ENCODE results near the gene TTLL13. TPM values are rescaled to one million over a fixed set of nuclear protein-coding genes. Genes with fewer than 3 reads are reported as not detected.

Gene TTLL13
- polyA plus RNA-seq, 1 donor from 2014 or later: 0.33 TPM

- Histone ChIP-seq H3K4me3 (ENCODE audit: low read length) (no peak overlapping the region), H3K36me3 (ENCODE audit: insufficient read depth, low read length) (no peaks in the 10 kb centered on the region), H3F3A (ENCODE audit: insufficient read depth, low read length, poor library complexity, severe bottlenecking) (no peaks in the 10 kb centered on the region), H3K79me2 (replicated peaks; ENCODE audit: insufficient read depth, low read length) (no peaks in the 10 kb centered on the region), H3K4me2 (ENCODE audit: low read length) (no peak overlapping the region), H2AFZ (ENCODE audit: low read depth, low read length) (no peak overlapping the region), H3K27ac (ENCODE audit: low read length) (no peak overlapping the region), H3K9me2 (ENCODE audit: insufficient read depth, low read length) (no peaks in the 10 kb centered on the region), H4K20me1 (ENCODE audit: insufficient read depth) (no peaks in the 10 kb centered on the region), H3K9ac (ENCODE audit: low read length) (no peak overlapping the region), H3K27me3 (ENCODE audit: insufficient read depth, low read depth, low read length) (no peaks in the 10 kb centered on the region), H3K9me3 (ENCODE audit: low read length) (no peaks in the 10 kb centered on the region)
- TF ChIP-seq SMC3 (conservative IDR thresholded peaks at IDR 0.05; ENCODE audit: poor library complexity): no peak
- TF ChIP-seq MXI1 (conservative IDR thresholded peaks at IDR 0.05; ENCODE audit: poor library complexity, severe bottlenecking): no peak
- no peak for TF ChIP-seq EP300 (conservative IDR thresholded peaks at IDR 0.05; ENCODE audit: poor library complexity, severe bottlenecking)
- TF ChIP-seq RAD21 (conservative IDR thresholded peaks at IDR 0.05): no peak
- TF ChIP-seq REST (IDR thresholded peaks at IDR 0.05; ENCODE audit: borderline replicate concordance): no peak
- TF ChIP-seq TAF1 (IDR thresholded peaks at IDR 0.05; ENCODE audit: low read depth): no peak
- TF ChIP-seq EZH2 (IDR thresholded peaks at IDR 0.05; ENCODE audit: borderline replicate concordance, insufficient read depth, low read length, poor library complexity, severe bottlenecking): no peak
- TF ChIP-seq, protein P1, sequence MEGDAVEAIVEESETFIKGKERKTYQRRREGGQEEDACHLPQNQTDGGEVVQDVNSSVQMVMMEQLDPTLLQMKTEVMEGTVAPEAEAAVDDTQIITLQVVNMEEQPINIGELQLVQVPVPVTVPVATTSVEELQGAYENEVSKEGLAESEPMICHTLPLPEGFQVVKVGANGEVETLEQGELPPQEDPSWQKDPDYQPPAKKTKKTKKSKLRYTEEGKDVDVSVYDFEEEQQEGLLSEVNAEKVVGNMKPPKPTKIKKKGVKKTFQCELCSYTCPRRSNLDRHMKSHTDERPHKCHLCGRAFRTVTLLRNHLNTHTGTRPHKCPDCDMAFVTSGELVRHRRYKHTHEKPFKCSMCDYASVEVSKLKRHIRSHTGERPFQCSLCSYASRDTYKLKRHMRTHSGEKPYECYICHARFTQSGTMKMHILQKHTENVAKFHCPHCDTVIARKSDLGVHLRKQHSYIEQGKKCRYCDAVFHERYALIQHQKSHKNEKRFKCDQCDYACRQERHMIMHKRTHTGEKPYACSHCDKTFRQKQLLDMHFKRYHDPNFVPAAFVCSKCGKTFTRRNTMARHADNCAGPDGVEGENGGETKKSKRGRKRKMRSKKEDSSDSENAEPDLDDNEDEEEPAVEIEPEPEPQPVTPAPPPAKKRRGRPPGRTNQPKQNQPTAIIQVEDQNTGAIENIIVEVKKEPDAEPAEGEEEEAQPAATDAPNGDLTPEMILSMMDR (IDR thresholded peaks at IDR 0.05; ENCODE audit: poor library complexity, severe bottlenecking): no peak
- TF ChIP-seq POLR2AphosphoS5 (IDR thresholded peaks at IDR 0.05): no peak
Observed at GRCh38 chr15:90287101-90287500, 37.7 kb downstream of the TTLL13 start.

- Histone ChIP-seq H3F3A (ENCODE audit: insufficient read depth, low read length, poor library complexity, severe bottlenecking) (no peaks in the 10 kb centered on the region), H3K36me3 (ENCODE audit: insufficient read depth, low read length) (no peaks in the 10 kb centered on the region), H3K4me3 (ENCODE audit: low read length) (no peak overlapping the region), H3K9me3 (ENCODE audit: low read length) (no peaks in the 10 kb centered on the region), H3K9me2 (ENCODE audit: insufficient read depth, low read length) (no peaks in the 10 kb centered on the region), H3K79me2 (replicated peaks; ENCODE audit: insufficient read depth, low read length) (no peaks in the 10 kb centered on the region), H4K20me1 (ENCODE audit: insufficient read depth) (no peaks in the 10 kb centered on the region), H3K27me3 (ENCODE audit: insufficient read depth, low read depth, low read length) (no peaks in the 10 kb centered on the region), H2AFZ (ENCODE audit: low read depth, low read length) (no peak overlapping the region), H3K27ac (ENCODE audit: low read length) (no peak overlapping the region), H3K4me2 (ENCODE audit: low read length) (no peak overlapping the region), H3K9ac (ENCODE audit: low read length) (no peak overlapping the region)
- no peak for TF ChIP-seq SMC3 (conservative IDR thresholded peaks at IDR 0.05; ENCODE audit: poor library complexity)
- TF ChIP-seq MXI1 (conservative IDR thresholded peaks at IDR 0.05; ENCODE audit: poor library complexity, severe bottlenecking): no peak
- TF ChIP-seq, protein P1 (IDR thresholded peaks at IDR 0.05; ENCODE audit: poor library complexity, severe bottlenecking): no peak
- no peak for TF ChIP-seq EP300 (conservative IDR thresholded peaks at IDR 0.05; ENCODE audit: poor library complexity, severe bottlenecking)
- no peak for TF ChIP-seq REST (IDR thresholded peaks at IDR 0.05; ENCODE audit: borderline replicate concordance)
- TF ChIP-seq TAF1 (IDR thresholded peaks at IDR 0.05; ENCODE audit: low read depth): no peak
- no peak for TF ChIP-seq EZH2 (IDR thresholded peaks at IDR 0.05; ENCODE audit: borderline replicate concordance, insufficient read depth, low read length, poor library complexity, severe bottlenecking)
- TF ChIP-seq RAD21 (conservative IDR thresholded peaks at IDR 0.05): no peak
- TF ChIP-seq POLR2AphosphoS5 (IDR thresholded peaks at IDR 0.05): no peak
Observed at GRCh38 chr15:90287946-90288345, 38.6 kb downstream of the TTLL13 start.
